ENCODE data around the gene RANBP1. TPM values are rescaled to one million over a fixed set of nuclear protein-coding genes. Genes with fewer than 3 reads are reported as not detected.

RANBP1 gene
- total and polyA plus RNA-seq, 9 of the 15 experiments (the other 6 are each of a cell fraction or from before 2014, with no cell fraction given): 162 to 2,891 (median 1,289) TPM

GRCh38 chr22:20156042-20156389 lies 40.1 kb downstream of the RANBP1 start (continued):
- TF ChIP-seq ZBTB40 (IDR thresholded peaks at IDR 0.05): no peak
- TF ChIP-seq ZBTB40 (CRISPR knock-in tag; IDR thresholded peaks at IDR 0.05): peak; percentile 14; the same call in 1 of the 2 replicates
- TF ChIP-seq ZNF121 (CRISPR knock-in tag; conservative IDR thresholded peaks at IDR 0.05): peak; percentile 3; the same call in 1 of the 2 replicates
- 0 out of 2 replicates have a peak, but pooled peaks have one; percentile 61 for TF ChIP-seq RREB1 (CRISPR knock-in tag; IDR thresholded peaks at IDR 0.05)
- TF ChIP-seq FOXK1 (CRISPR knock-in tag; IDR thresholded peaks at IDR 0.05; ENCODE audit: borderline replicate concordance): peak; percentile 65; the same call in 1 of the 2 replicates
- TF ChIP-seq ESRRB (CRISPR knock-in tag; IDR thresholded peaks at IDR 0.05; ENCODE audit: borderline replicate concordance): no peak

Measured in K562 (cell line).